Measurements from ENCODE around the gene OR2T3. TPM values are rescaled to one million over a fixed set of nuclear protein-coding genes. Genes with fewer than 3 reads are reported as not detected.
"Not testable (repeated sequence)": the region's sequence is repeated elsewhere in the genome, so short reads cannot be mapped to it uniquely, and the experiment has no call there.

Gene OR2T3
- not detected for total RNA-seq
- long read RNA-seq, result 0 reads

GRCh38 chr1:248473051-248473450 is at the start of gene OR2T3:
Gene OR2T3, plus strand, starts transcription at chr1:248473351. Its CDS starts 0 bp downstream, at chr1:248473351.
- DNase-seq; H3K9me3 ChIP-seq; H3K27ac ChIP-seq; H3K27me3 ChIP-seq (ENCODE audit: low read depth); H3K36me3 ChIP-seq; H3K4me1 ChIP-seq; ATAC-seq; H3K4me3 ChIP-seq; intact Hi-C loops (cut with DNase I): not testable (repeated sequence)

- H3K36me3 ChIP-seq; H3K4me3 ChIP-seq; DNase-seq; intact Hi-C loops (cut with DNase I); H3K27me3 ChIP-seq (ENCODE audit: low read depth); H3K9me3 ChIP-seq; H3K4me1 ChIP-seq; ATAC-seq; H3K27ac ChIP-seq: not testable (repeated sequence)
Measured at GRCh38 chr1:248427526-248428191, 45.5 kb upstream of the OR2T3 start.

- DNase-seq; H3K4me3 ChIP-seq; H3K27me3 ChIP-seq (ENCODE audit: low read depth); ATAC-seq; H3K4me1 ChIP-seq; H3K36me3 ChIP-seq; H3K27ac ChIP-seq; intact Hi-C loops (cut with DNase I); H3K9me3 ChIP-seq: not testable (repeated sequence)
Measured at GRCh38 chr1:248428192-248428533, 45.0 kb upstream of the OR2T3 start.

- DNase-seq; H3K4me1 ChIP-seq; H3K9me3 ChIP-seq; H3K36me3 ChIP-seq; H3K4me3 ChIP-seq; ATAC-seq; H3K27ac ChIP-seq; intact Hi-C loops (cut with DNase I); H3K27me3 ChIP-seq (ENCODE audit: low read depth): not testable (repeated sequence)
Measured at GRCh38 chr1:248431683-248432082, 41.5 kb upstream of the OR2T3 start.

GRCh38 chr1:248432201-248432600 is 41.0 kb upstream of the OR2T3 start:
- H3K27ac ChIP-seq; DNase-seq; H3K4me3 ChIP-seq; H3K36me3 ChIP-seq; intact Hi-C loops (cut with DNase I); H3K27me3 ChIP-seq (ENCODE audit: low read depth); H3K9me3 ChIP-seq; H3K4me1 ChIP-seq; ATAC-seq: not testable (repeated sequence)

GRCh38 chr1:248433811-248434415 is 39.2 kb upstream of the OR2T3 start:
- DNase-seq; intact Hi-C loops (cut with DNase I); ATAC-seq: not testable (repeated sequence)

GRCh38 chr1:248434913-248435312 is 38.2 kb upstream of the OR2T3 start:
- ATAC-seq; intact Hi-C loops (cut with DNase I): not testable (repeated sequence)

More at GRCh38 chr1:248433811-248434415, 39.2 kb upstream of the OR2T3 start:
- H3K4me1 ChIP-seq; H3K27ac ChIP-seq; H3K9me3 ChIP-seq; H3K27me3 ChIP-seq (ENCODE audit: low read depth); H3K36me3 ChIP-seq; H3K4me3 ChIP-seq: not testable (repeated sequence)

GRCh38 chr1:248436303-248436702 is 36.8 kb upstream of the OR2T3 start:
- H3K4me3 ChIP-seq; H3K36me3 ChIP-seq; ATAC-seq; H3K9me3 ChIP-seq; H3K4me1 ChIP-seq; intact Hi-C loops (cut with DNase I); DNase-seq; H3K27me3 ChIP-seq (ENCODE audit: low read depth); H3K27ac ChIP-seq: not testable (repeated sequence)

More at GRCh38 chr1:248434913-248435312, 38.2 kb upstream of the OR2T3 start:
- not testable (repeated sequence) for H3K4me1 ChIP-seq; H3K36me3 ChIP-seq; H3K4me3 ChIP-seq; H3K27me3 ChIP-seq (ENCODE audit: low read depth); DNase-seq; H3K9me3 ChIP-seq; H3K27ac ChIP-seq

- ATAC-seq; DNase-seq; H3K36me3 ChIP-seq; H3K27ac ChIP-seq; intact Hi-C loops (cut with DNase I); H3K27me3 ChIP-seq (ENCODE audit: low read depth); H3K4me3 ChIP-seq; H3K9me3 ChIP-seq; H3K4me1 ChIP-seq: not testable (repeated sequence)
Measured at GRCh38 chr1:248438668-248439067, 34.5 kb upstream of the OR2T3 start.

GRCh38 chr1:248439283-248439682 is 33.9 kb upstream of the OR2T3 start:
- H3K27me3 ChIP-seq (ENCODE audit: low read depth); H3K36me3 ChIP-seq; H3K4me1 ChIP-seq; intact Hi-C loops (cut with DNase I); H3K4me3 ChIP-seq; DNase-seq; ATAC-seq; H3K9me3 ChIP-seq; H3K27ac ChIP-seq: not testable (repeated sequence)

- ATAC-seq; DNase-seq; intact Hi-C loops (cut with DNase I); H3K4me3 ChIP-seq; H3K4me1 ChIP-seq; H3K27ac ChIP-seq; H3K27me3 ChIP-seq (ENCODE audit: low read depth); H3K9me3 ChIP-seq; H3K36me3 ChIP-seq: not testable (repeated sequence)
Measured at GRCh38 chr1:248442500-248443277, 30.5 kb upstream of the OR2T3 start.

GRCh38 chr1:248444603-248445002 is 28.5 kb upstream of the OR2T3 start:
- H3K36me3 ChIP-seq; H3K4me1 ChIP-seq; H3K27me3 ChIP-seq (ENCODE audit: low read depth); ATAC-seq; H3K9me3 ChIP-seq; DNase-seq; H3K27ac ChIP-seq; intact Hi-C loops (cut with DNase I); H3K4me3 ChIP-seq: not testable (repeated sequence)

GRCh38 chr1:248445399-248445798 is 27.8 kb upstream of the OR2T3 start, which contains the start of gene OR2T2:
Gene OR2T2, plus strand, starts transcription at chr1:248445637. Its CDS starts 7,161 bp downstream, at chr1:248452798.
- H3K4me1 ChIP-seq; H3K4me3 ChIP-seq; DNase-seq; H3K27me3 ChIP-seq (ENCODE audit: low read depth); intact Hi-C loops (cut with DNase I); ATAC-seq; H3K36me3 ChIP-seq; H3K9me3 ChIP-seq; H3K27ac ChIP-seq: not testable (repeated sequence)
